ENCODE measurements around the gene MPL. TPM values are rescaled to one million over a fixed set of nuclear protein-coding genes. Genes with fewer than 3 reads are reported as not detected.

Gene MPL
- total and polyA plus RNA-seq, 2 of the 8 experiments (the other 6 are each of a cell fraction or from before 2014, with no cell fraction given), result 0.08 TPM; not detected in 1

DNA sequence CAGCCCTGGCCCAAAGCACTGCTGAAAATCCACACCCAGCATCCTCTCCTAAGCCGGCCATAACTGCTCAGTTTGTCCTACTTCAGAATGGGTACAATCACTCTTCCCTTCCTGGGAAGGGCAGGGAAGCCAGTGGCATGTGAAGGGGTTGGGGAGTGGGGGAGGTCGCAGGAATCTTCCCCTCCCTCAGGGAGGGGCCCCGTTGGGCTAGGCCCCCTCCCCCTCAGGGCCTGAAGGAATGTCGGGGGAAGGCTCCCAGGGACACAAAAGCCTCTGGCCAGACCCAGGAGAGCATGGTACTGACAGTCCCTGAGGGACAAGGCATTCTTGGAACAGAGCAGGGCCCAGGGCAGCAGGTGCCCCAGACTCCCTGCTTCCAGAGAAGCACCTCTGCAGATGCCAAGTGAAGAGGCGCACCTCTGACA lies 29.0 kb downstream of the MPL start:
- no peaks in the 10 kb centered on the region for H3K27me3 ChIP-seq (replicated peaks in 1 of 4; ENCODE audit: control insufficient read depth in 3 of 4, extremely low read depth in 1 of 4, insufficient read depth in 3 of 4, low read length in 3 of 4)
- H2BK20ac ChIP-seq (ENCODE audit: low read length), result no peak overlapping the region
- DNase-seq (ENCODE audit: low read depth in 1 of 2, low spot score in 2 of 2) (no peak), FAIRE-seq (no peak)
- no peak overlapping the region for H2AFZ ChIP-seq (ENCODE audit: low read length)
- no peak overlapping the region for H3K14ac ChIP-seq (ENCODE audit: insufficient read length)
- no peak overlapping the region for H3K56ac ChIP-seq (replicated peaks; ENCODE audit: insufficient read length, low read depth, low read length)
- H3K23ac ChIP-seq (ENCODE audit: insufficient read length), result no peak overlapping the region
- H2AK5ac ChIP-seq (ENCODE audit: low read depth, low read length), result 0 out of 2 replicates have a peak overlapping the region, but pooled peaks have one; percentile 94
- peak overlapping the region in 3 of 4 experiments; percentile 26 to 42 (median 40); a peak in 5 of 7 replicates for H3K9ac ChIP-seq (replicated peaks in 1 of 4; ENCODE audit: extremely low read depth in 1 of 4, low read depth in 3 of 4, low read length in 3 of 4)
- H4K5ac ChIP-seq (ENCODE audit: insufficient read length, low read depth, low read length), result no peak overlapping the region
- peaks cover 13% of the 10 kb centered on the region for H3K23me2 ChIP-seq (ENCODE audit: low read depth, low read length)
- peaks cover 0 to under 1% of the 10 kb centered on the region in 2 experiments; a peak in 1 of 4 replicates for H3K79me2 ChIP-seq (ENCODE audit: control insufficient read depth in 1 of 2, insufficient read depth in 2 of 2, low read length in 2 of 2)
- peak overlapping the region; percentile 97; the same call in 1 of the 2 replicates for H2BK15ac ChIP-seq (ENCODE audit: low read length)
- ChIA-PET CTCF (ENCODE audit: partially characterized antibody) (no interaction called here), POLR2A (ENCODE audit: partially characterized antibody) (interaction anchor here (0.8 to 3.9 kb wide), 3 partner anchors 9 to 22 kb away, joined by 3 to 33 read pairs (median 5); partner anchors contain the start of genes MED8 and SZT2)
- H4K91ac ChIP-seq (replicated peaks; ENCODE audit: insufficient read length, low read length), result peak overlapping the region; percentile 96
- H3K4me3 ChIP-seq (ENCODE audit: extremely low read depth in 1 of 4, insufficient read depth in 2 of 4, low read depth in 3 of 4, low read length in 4 of 4), result peak overlapping the region; percentile 33 to 68 (median 58)
- H3K4ac ChIP-seq (replicated peaks; ENCODE audit: insufficient read length, low read depth, low read length), result no peak overlapping the region
- H2BK5ac ChIP-seq (ENCODE audit: low read depth, low read length), result 0 out of 2 replicates have a peak overlapping the region, but pooled peaks have one; percentile 87
- peaks cover 10 to 36% (median 19%) of the 10 kb centered on the region in 4 experiments for H3K36me3 ChIP-seq (ENCODE audit: control insufficient read depth in 2 of 4, insufficient read depth in 4 of 4, low read length in 3 of 4)
- peak overlapping the region; percentile 90; the same call in 1 of the 2 replicates for H2BK12ac ChIP-seq (ENCODE audit: low read depth, low read length)
- peaks cover 8% of the 10 kb centered on the region for H3K79me1 ChIP-seq (ENCODE audit: low read depth, low read length)
- H4K20me1 ChIP-seq (replicated peaks in 1 of 2; ENCODE audit: control insufficient read depth in 1 of 2, insufficient read depth in 2 of 2, low read length in 2 of 2), result peaks cover 5 to 14% of the 10 kb centered on the region in 2 experiments
- no peak overlapping the region for H3K27ac ChIP-seq (ENCODE audit: low read depth, low read length)
- no peak overlapping the region; the same call in 1 of the 2 replicates for H4K8ac ChIP-seq (ENCODE audit: extremely low read depth, insufficient read depth, low read length)
- H3K4me1 ChIP-seq (replicated peaks in 1 of 4; ENCODE audit: control insufficient read depth in 3 of 4, insufficient read depth in 4 of 4, low read length in 3 of 4), result peaks cover 4 to 21% (median 13%) of the 10 kb centered on the region in 4 experiments
- peak overlapping the region; percentile 95 for H3K18ac ChIP-seq (ENCODE audit: extremely low read depth, low read length)
- no peak overlapping the region for H2BK120ac ChIP-seq (replicated peaks; ENCODE audit: low read depth, low read length)
- 32% methylated on average over 3 of the region's 5 CpGs; no CpG with 5 or more reads in 1 of the 2 experiments for WGBS, 2 experiments (ENCODE audit: extremely low coverage in 1 of 2, insufficient coverage in 1 of 2, insufficient read length in 1 of 2, insufficient replicate concordance in 2 of 2, low coverage in 1 of 2, low lambda C conversion rate in 2 of 2, missing lambda C conversion rate in 1 of 2)
- H3K4me2 ChIP-seq (ENCODE audit: insufficient read depth in 1 of 2, low read depth in 2 of 2, low read length in 2 of 2), result peak overlapping the region; percentile 93 to 96
- H3K9me3 ChIP-seq (ENCODE audit: insufficient read depth in 2 of 2, low read depth in 1 of 2, low read length in 1 of 2), result no peaks in the 10 kb centered on the region
- TF ChIP-seq CBX8 (IDR thresholded peaks at IDR 0.05; ENCODE audit: borderline replicate concordance, low read depth, low read length) (no peak), TEAD4 (IDR thresholded peaks at IDR 0.05; ENCODE audit: low read depth, low read length) (0 out of 2 replicates have a peak, but pooled peaks have one; percentile 16), SP1 (IDR thresholded peaks at IDR 0.05; ENCODE audit: low read depth, low read length) (0 out of 2 replicates have a peak, but pooled peaks have one; percentile 22)
- TF ChIP-seq, protein P1, sequence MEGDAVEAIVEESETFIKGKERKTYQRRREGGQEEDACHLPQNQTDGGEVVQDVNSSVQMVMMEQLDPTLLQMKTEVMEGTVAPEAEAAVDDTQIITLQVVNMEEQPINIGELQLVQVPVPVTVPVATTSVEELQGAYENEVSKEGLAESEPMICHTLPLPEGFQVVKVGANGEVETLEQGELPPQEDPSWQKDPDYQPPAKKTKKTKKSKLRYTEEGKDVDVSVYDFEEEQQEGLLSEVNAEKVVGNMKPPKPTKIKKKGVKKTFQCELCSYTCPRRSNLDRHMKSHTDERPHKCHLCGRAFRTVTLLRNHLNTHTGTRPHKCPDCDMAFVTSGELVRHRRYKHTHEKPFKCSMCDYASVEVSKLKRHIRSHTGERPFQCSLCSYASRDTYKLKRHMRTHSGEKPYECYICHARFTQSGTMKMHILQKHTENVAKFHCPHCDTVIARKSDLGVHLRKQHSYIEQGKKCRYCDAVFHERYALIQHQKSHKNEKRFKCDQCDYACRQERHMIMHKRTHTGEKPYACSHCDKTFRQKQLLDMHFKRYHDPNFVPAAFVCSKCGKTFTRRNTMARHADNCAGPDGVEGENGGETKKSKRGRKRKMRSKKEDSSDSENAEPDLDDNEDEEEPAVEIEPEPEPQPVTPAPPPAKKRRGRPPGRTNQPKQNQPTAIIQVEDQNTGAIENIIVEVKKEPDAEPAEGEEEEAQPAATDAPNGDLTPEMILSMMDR (IDR thresholded peaks at IDR 0.05; ENCODE audit: control extremely low read depth in 1 of 3, insufficient read depth in 1 of 3, low read depth in 1 of 3, low read length in 3 of 3), result no peak
